ENCODE results near the gene UGT1A9.

UGT1A9 gene

GRCh38 chr2:233819884-233820773 is 148.4 kb downstream of the UGT1A9 start:
- DNase-seq: no peak

GRCh38 chr2:233820774-233821105 is 149.0 kb downstream of the UGT1A9 start:
- DNase-seq: no peak

- DNase-seq: no peak
Measured at GRCh38 chr2:233821196-233821595, 149.5 kb downstream of the UGT1A9 start.

GRCh38 chr2:233821709-233822100 is 150.0 kb downstream of the UGT1A9 start:
- DNase-seq: no peak

GRCh38 chr2:233822101-233822771 is 150.5 kb downstream of the UGT1A9 start:
- no peak for DNase-seq

All from NCI-H1105 (cell line).